MM.1S (cell line): Measurements from ENCODE around the gene SLCO3A1.

Experiments used
- EZH2 ChIP-seq: fragments of 300-600 bp; sonication (generic); optimal IDR thresholded peaks from 2 replicates; pipeline ENCODE3; 2017; ENCODE audit warnings: low read depth, mild to moderate bottlenecking, antibody characterized with exemption, low read length, mixed read lengths
- EZH2phosphoT487 ChIP-seq: fragments of 300-600 bp; sonication (generic); IDR thresholded peaks from 2 replicates; pipeline ENCODE4 v1.6.1; 2018; ENCODE audit warnings: antibody characterized with exemption, low read length
- TF ChIP-seq, protein P1 (sequence below): fragments of 300-600 bp; sonication (generic); IDR thresholded peaks from 2 replicates; pipeline ENCODE4 v1.5.1; 2016; ENCODE audit warnings: antibody characterized with exemption, low read length, mixed read lengths

DNA sequence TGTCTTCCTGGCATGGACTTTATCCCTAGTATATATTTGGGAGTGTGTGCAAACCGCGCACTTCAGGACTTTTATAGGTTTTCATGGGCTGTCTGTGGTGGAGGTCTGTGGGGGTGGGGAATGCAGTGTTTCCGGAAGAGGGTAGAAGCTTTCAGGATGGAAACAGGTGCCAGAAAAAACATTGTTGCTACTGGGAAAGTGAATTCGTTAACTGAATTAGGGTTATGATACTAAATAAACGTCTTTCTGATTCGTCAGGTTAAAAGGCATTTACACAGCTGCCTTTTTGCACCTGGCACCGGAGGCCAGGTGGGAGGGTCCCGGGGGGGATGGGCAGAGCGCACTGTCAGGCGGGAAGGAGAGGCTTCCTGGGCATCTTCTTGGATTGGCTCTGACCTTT, 62.1 kb downstream of the SLCO3A1 start:
- TF ChIP-seq, protein P1, sequence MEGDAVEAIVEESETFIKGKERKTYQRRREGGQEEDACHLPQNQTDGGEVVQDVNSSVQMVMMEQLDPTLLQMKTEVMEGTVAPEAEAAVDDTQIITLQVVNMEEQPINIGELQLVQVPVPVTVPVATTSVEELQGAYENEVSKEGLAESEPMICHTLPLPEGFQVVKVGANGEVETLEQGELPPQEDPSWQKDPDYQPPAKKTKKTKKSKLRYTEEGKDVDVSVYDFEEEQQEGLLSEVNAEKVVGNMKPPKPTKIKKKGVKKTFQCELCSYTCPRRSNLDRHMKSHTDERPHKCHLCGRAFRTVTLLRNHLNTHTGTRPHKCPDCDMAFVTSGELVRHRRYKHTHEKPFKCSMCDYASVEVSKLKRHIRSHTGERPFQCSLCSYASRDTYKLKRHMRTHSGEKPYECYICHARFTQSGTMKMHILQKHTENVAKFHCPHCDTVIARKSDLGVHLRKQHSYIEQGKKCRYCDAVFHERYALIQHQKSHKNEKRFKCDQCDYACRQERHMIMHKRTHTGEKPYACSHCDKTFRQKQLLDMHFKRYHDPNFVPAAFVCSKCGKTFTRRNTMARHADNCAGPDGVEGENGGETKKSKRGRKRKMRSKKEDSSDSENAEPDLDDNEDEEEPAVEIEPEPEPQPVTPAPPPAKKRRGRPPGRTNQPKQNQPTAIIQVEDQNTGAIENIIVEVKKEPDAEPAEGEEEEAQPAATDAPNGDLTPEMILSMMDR = no peak
- no peak for TF ChIP-seq EZH2phosphoT487
- TF ChIP-seq EZH2 = no peak
